Natural killer cell (primary cell): ENCODE measurements around the gene FNDC3B. TPM values are rescaled to one million over a fixed set of nuclear protein-coding genes. Genes with fewer than 3 reads are reported as not detected.

ENCODE experiments used
- ATAC-seq, 3 donors: fragments of 150-1000 bp in 2 of 3; fragments of 200-7000 bp in 1 of 3; cut with Tn5 transposase; 1 replicate in 1 of 3; 2 replicates in 2 of 3; pipeline ENCODE4 v1.10.0; 2021; ENCODE audit warnings: mild to moderate bottlenecking in 2 of 3, moderate library complexity in 2 of 3
- DNase-seq, 2 donors: peaks; one replicate each; pipeline versions ENCODE4 v3.0.0 to v3.0.0-alpha.2; 2013 to 2021; ENCODE audit warnings: mixed read lengths in 1 of 2
- H3K27ac ChIP-seq: one replicate; pipeline ENCODE4 v1.5.1; 2013; ENCODE audit warnings: mild to moderate bottlenecking, low read length
- H3K27me3 ChIP-seq: one replicate; pipeline ENCODE4 v1.6.1; 2013; ENCODE audit warnings: low read length; ENCODE audit not compliant: control insufficient read depth, insufficient read depth
- H3K36me3 ChIP-seq: one replicate; pipeline ENCODE4 v1.6.1; 2013; ENCODE audit warnings: low read length; ENCODE audit not compliant: control insufficient read depth, insufficient read depth
- H3K4me1 ChIP-seq: one replicate; pipeline ENCODE4 v1.6.1; 2013; ENCODE audit warnings: low read length; ENCODE audit not compliant: control insufficient read depth, insufficient read depth
- H3K4me3 ChIP-seq: one replicate; pipeline ENCODE4 v1.5.1; 2013; ENCODE audit warnings: low read length
- H3K9me3 ChIP-seq: one replicate; pipeline ENCODE4 v1.6.1; 2013; ENCODE audit warnings: low read length; ENCODE audit not compliant: control insufficient read depth, insufficient read depth
- H3K27ac Mint-ChIP-seq, 2 donors: one replicate each; pipeline ENCODE4 v1.8.0; 2022; ENCODE audit warnings: mild to moderate bottlenecking in 2 of 2, mixed read lengths in 2 of 2, moderate library complexity in 1 of 2
- H3K27me3 Mint-ChIP-seq, 2 donors: one replicate each; pipeline ENCODE4 v1.8.0; 2022; ENCODE audit warnings: low read depth in 2 of 2, mixed read lengths in 2 of 2
- H3K36me3 Mint-ChIP-seq: one replicate; pipeline ENCODE4 v1.8.0; 2022; ENCODE audit warnings: mixed read lengths
- H3K4me1 Mint-ChIP-seq, 2 donors: one replicate each; pipeline ENCODE4 v1.8.0; 2022; ENCODE audit warnings: mixed read lengths in 2 of 2
- H3K4me3 Mint-ChIP-seq: one replicate; pipeline ENCODE4 v1.8.0; 2022; ENCODE audit warnings: mild to moderate bottlenecking, moderate library complexity, mixed read lengths
- H3K9me3 Mint-ChIP-seq, 2 donors: one replicate each; pipeline ENCODE4 v1.8.0; 2022; ENCODE audit warnings: mixed read lengths in 2 of 2
- CTCF ChIP-seq: fragments of 200-600 bp; IDR thresholded peaks from one replicate; pipeline ENCODE4 v1.8.0; 2022; ENCODE audit warnings: antibody characterized with exemption
- WGBS: methylation state at CpG from one replicate; pipeline ENCODE4 v1.1.7; 2013; ENCODE audit warnings: missing lambda C conversion rate; ENCODE audit not compliant: insufficient coverage; 5-methylcytosine and 5-hydroxymethylcytosine counted together
- intact Hi-C: fragments of 100-400 bp; cut with micrococcal nuclease; formaldehyde crosslinking; loops from one replicate; pipeline ENCODE4 v1.14.2; 2022
- total RNA-seq, 4 donors: library from RNA; stranded (reverse); fragments of 120-200 nt in 1 of 4; gene quantifications; one replicate each; pipeline versions ENCODE4 v1.2.3 to v1.2.4, GENCODE V29; 2013 to 2022

Gene FNDC3B
- total RNA-seq, 3 donors from 2014 or later (not counting 1 experiment from before 2014, with no cell fraction given): 154 to 214 (median 206) TPM

GRCh38 chr3:172002512-172003078 is 36.8 kb upstream of the FNDC3B start:
- H3K4me1 Mint-ChIP-seq: no peaks in the 10 kb centered on the region
- Histone ChIP-seq H3K4me3 (no peak overlapping the region), H3K27me3 (no peaks in the 10 kb centered on the region), H3K9me3 (no peaks in the 10 kb centered on the region), H3K36me3 (no peaks in the 10 kb centered on the region), H3K27ac (no peak overlapping the region), H3K4me1 (no peaks in the 10 kb centered on the region)
- intact Hi-C loops: no loop called here
- H3K9me3 Mint-ChIP-seq: no peaks in the 10 kb centered on the region
- DNase-seq (no peak), ATAC-seq (no peak)
- H3K27ac Mint-ChIP-seq: no peak overlapping the region
- TF ChIP-seq CTCF: no peak
- no peaks in the 10 kb centered on the region for H3K27me3 Mint-ChIP-seq
- 83% methylated on average over 1 of the region's 4 CpGs for WGBS
- no peaks in the 10 kb centered on the region for H3K36me3 Mint-ChIP-seq
- no peak overlapping the region for H3K4me3 Mint-ChIP-seq

- H3K36me3 Mint-ChIP-seq: no peaks in the 10 kb centered on the region
- no peak overlapping the region for H3K4me3 ChIP-seq
- DNase-seq (no peak), ATAC-seq (no peak)
- 98% methylated on average over 6 of the region's 6 CpGs for WGBS
- H3K4me1 ChIP-seq: no peaks in the 10 kb centered on the region
- no peak overlapping the region for H3K27ac ChIP-seq
- no peaks in the 10 kb centered on the region for H3K9me3 Mint-ChIP-seq
- H3K27ac Mint-ChIP-seq: no peak overlapping the region
- no peaks in the 10 kb centered on the region for H3K4me1 Mint-ChIP-seq
- H3K27me3 ChIP-seq: no peaks in the 10 kb centered on the region
- no peak overlapping the region for H3K4me3 Mint-ChIP-seq
- H3K27me3 Mint-ChIP-seq: no peaks in the 10 kb centered on the region
- no peaks in the 10 kb centered on the region for H3K9me3 ChIP-seq
- H3K36me3 ChIP-seq: no peaks in the 10 kb centered on the region
- no peak for TF ChIP-seq CTCF
- intact Hi-C loops: no loop called here
Observed at GRCh38 chr3:172003146-172003545, 36.2 kb upstream of the FNDC3B start.

GRCh38 chr3:172007065-172007370 is 32.4 kb upstream of the FNDC3B start:
- intact Hi-C loops: no loop called here
- ATAC-seq (no peak), DNase-seq (no peak)
- no peaks in the 10 kb centered on the region for H3K4me1 ChIP-seq
- no peaks in the 10 kb centered on the region for H3K27me3 Mint-ChIP-seq
- no peaks in the 10 kb centered on the region for H3K36me3 ChIP-seq
- H3K27ac Mint-ChIP-seq: no peak overlapping the region
- TF ChIP-seq CTCF: no peak
- H3K4me3 Mint-ChIP-seq: no peak overlapping the region
- H3K9me3 ChIP-seq: no peaks in the 10 kb centered on the region
- no peaks in the 10 kb centered on the region for H3K27me3 ChIP-seq
- peaks cover 8 to 9% of the 10 kb centered on the region in 2 donors for H3K4me1 Mint-ChIP-seq
- H3K9me3 Mint-ChIP-seq: no peaks in the 10 kb centered on the region
- no peaks in the 10 kb centered on the region for H3K36me3 Mint-ChIP-seq
- H3K27ac ChIP-seq: no peak overlapping the region
- H3K4me3 ChIP-seq: no peak overlapping the region

- Histone ChIP-seq H3K4me1 (no peaks in the 10 kb centered on the region), H3K4me3 (no peak overlapping the region), H3K27me3 (no peaks in the 10 kb centered on the region), H3K36me3 (no peaks in the 10 kb centered on the region), H3K27ac (no peak overlapping the region), H3K9me3 (no peaks in the 10 kb centered on the region)
- no peak overlapping the region for H3K27ac Mint-ChIP-seq
- H3K27me3 Mint-ChIP-seq: no peaks in the 10 kb centered on the region
- no peak for TF ChIP-seq CTCF
- no peaks in the 10 kb centered on the region for H3K9me3 Mint-ChIP-seq
- H3K4me1 Mint-ChIP-seq: peaks cover 8 to 9% of the 10 kb centered on the region in 2 donors
- no peak for DNase-seq
- intact Hi-C loops: no loop called here
- H3K36me3 Mint-ChIP-seq: no peaks in the 10 kb centered on the region
- H3K4me3 Mint-ChIP-seq: no peak overlapping the region
- ATAC-seq: no peak
- WGBS: 75% methylated on average over 3 of the region's 3 CpGs
Observed at GRCh38 chr3:172009803-172010202, 29.6 kb upstream of the FNDC3B start.
